Activated CD8-positive, alpha-beta T cell treated with anti-CD3 and anti-CD28 coated beads, Interleukin-2, amount 10 ng/mL, durations not matched to agents 7 days and 5 days (primary cell): ENCODE data around the gene STAMBP. TPM values are rescaled to one million over a fixed set of nuclear protein-coding genes. Genes with fewer than 3 reads are reported as not detected.
A peak's percentile ranks its signal among the peaks of the same experiment; 100 is the strongest.

Experiments
- ATAC-seq: fragments of 150-1000 bp; cut with Tn5 transposase; one replicate; pipeline ENCODE4 v1.10.0; 2021; ENCODE audit warnings: moderate library complexity
- CTCF ChIA-PET: fragments of 350-600 bp; sonication (Branson Sonifier 250); formaldehyde crosslinking; loops from one replicate; lab custom pipeline; 2021; ENCODE audit warnings: antibody characterized with exemption; lab: Charles Lee
- POLR2A ChIA-PET: fragments of 350-600 bp; sonication (Branson Sonifier 250); formaldehyde crosslinking; loops from one replicate; lab custom pipeline; 2021; ENCODE audit warnings: antibody characterized with exemption; lab: Charles Lee
- DNase-seq: peaks from one replicate; pipeline ENCODE4 v3.0.0-alpha.2; 2020
- H3K27ac Mint-ChIP-seq: one replicate; pipeline ENCODE4 v1.8.0; 2021; ENCODE audit warnings: mild to moderate bottlenecking, mixed read lengths
- H3K27me3 Mint-ChIP-seq: one replicate; pipeline ENCODE4 v1.8.0; 2021; ENCODE audit warnings: low read depth, mixed read lengths
- H3K36me3 Mint-ChIP-seq: one replicate; pipeline ENCODE4 v1.8.0; 2021; ENCODE audit warnings: low read depth, mixed read lengths
- H3K4me1 Mint-ChIP-seq: one replicate; pipeline ENCODE4 v1.8.0; 2021; ENCODE audit warnings: low read depth, mixed read lengths
- H3K4me3 Mint-ChIP-seq: one replicate; pipeline ENCODE4 v1.8.0; 2021; ENCODE audit warnings: mild to moderate bottlenecking, mixed read lengths
- H3K9me3 Mint-ChIP-seq: one replicate; pipeline ENCODE4 v1.8.0; 2022; ENCODE audit warnings: mixed read lengths; ENCODE audit not compliant: insufficient read depth
- total RNA-seq, 2 experiments: library from RNA; stranded (reverse); gene quantifications; one replicate each; pipeline ENCODE4 v1.2.3, GENCODE V29; 2021

Gene STAMBP
- total RNA-seq, 2 experiments from 2014 or later, result 33.6 to 34.9 TPM

- CTCF ChIA-PET, result interaction anchor here (0.7 to 1.5 kb wide), 9 partner anchors 9 to 112 kb away, joined by 3 to 7 read pairs (median 3); partner anchors contain the start of gene STAMBP
- peaks cover 44% of the 10 kb centered on the region for H3K4me1 Mint-ChIP-seq
- H3K27ac Mint-ChIP-seq, result no peak overlapping the region
- H3K9me3 Mint-ChIP-seq, result no peaks in the 10 kb centered on the region
- POLR2A ChIA-PET, result no interaction called here
- no peak overlapping the region for H3K4me3 Mint-ChIP-seq
- peak; percentile 48 for ATAC-seq
- no peaks in the 10 kb centered on the region for H3K27me3 Mint-ChIP-seq
- DNase-seq, result peak; percentile 48
- peaks cover under 1% of the 10 kb centered on the region for H3K36me3 Mint-ChIP-seq
Observed at GRCh38 chr2:73920577-73921545, 92.1 kb downstream of the STAMBP start.

GRCh38 chr2:73921581-73921980, 92.8 kb downstream of the STAMBP start:
- ChIA-PET CTCF (interaction anchor here (0.7 to 1.5 kb wide), 8 partner anchors 10 to 111 kb away, joined by 3 to 7 read pairs (median 3); partner anchors contain the start of gene STAMBP), POLR2A (no interaction called here)
- H3K4me1 Mint-ChIP-seq, result peaks cover 48% of the 10 kb centered on the region
- no peaks in the 10 kb centered on the region for H3K27me3 Mint-ChIP-seq
- no peak for ATAC-seq
- DNase-seq, result no peak
- H3K4me3 Mint-ChIP-seq, result no peak overlapping the region
- no peak overlapping the region for H3K27ac Mint-ChIP-seq
- peaks cover 3% of the 10 kb centered on the region for H3K36me3 Mint-ChIP-seq
- no peaks in the 10 kb centered on the region for H3K9me3 Mint-ChIP-seq

- no peaks in the 10 kb centered on the region for H3K9me3 Mint-ChIP-seq
- H3K27ac Mint-ChIP-seq, result peak overlapping the region; percentile 27
- H3K4me3 Mint-ChIP-seq, result no peak overlapping the region
- no peak for ATAC-seq
- no peaks in the 10 kb centered on the region for H3K27me3 Mint-ChIP-seq
- peaks cover 5% of the 10 kb centered on the region for H3K36me3 Mint-ChIP-seq
- POLR2A ChIA-PET, result no interaction called here
- no peak for DNase-seq
- CTCF ChIA-PET, result interaction anchor here (1.0 to 2.2 kb wide), 3 partner anchors 15 to 225 kb away, joined by 5 to 7 read pairs (median 6); partner anchors contain the start of gene BOLA3
- H3K4me1 Mint-ChIP-seq, result peaks cover 46% of the 10 kb centered on the region
Observed at GRCh38 chr2:73922681-73923080, 93.9 kb downstream of the STAMBP start.

Other genes starting within 250 kb of the STAMBP start
- gene NAT8, start 186.5 kb upstream of the STAMBP start, total RNA-seq, result not detected
- gene TPRKB, start 91.6 kb upstream of the STAMBP start, total RNA-seq, result 10 to 100 TPM; 43.7 to 50.0 TPM
- gene DUSP11, start 48.9 kb upstream of the STAMBP start, total RNA-seq, result 10 to 100 TPM; 24.3 to 25.6 TPM
- gene C2orf78, start 44.8 kb upstream of the STAMBP start, total RNA-seq, result not detected
- under 1 TPM in 1 of 2 experiments, not detected in 1; 0.81 TPM for gene ACTG2, start 64.0 kb downstream of the STAMBP start, total RNA-seq
- 10 to 100 TPM; 71.5 to 72.1 TPM for gene DGUOK, start 97.9 kb downstream of the STAMBP start, total RNA-seq
- 10 to 100 TPM; 20.4 to 20.9 TPM for gene TET3, start 155.9 kb downstream of the STAMBP start, total RNA-seq